ENCODE results near the gene MEF2C.

GRCh38 chr5:88678770-88679381 lies 204.1 kb downstream of the MEF2C start:
- TF ChIP-seq CTCF (IDR thresholded peaks at IDR 0.05) (no peak), POLR2A (IDR thresholded peaks at IDR 0.05) (no peak)
